ENCODE data around the gene ATP13A4.

DNA sequence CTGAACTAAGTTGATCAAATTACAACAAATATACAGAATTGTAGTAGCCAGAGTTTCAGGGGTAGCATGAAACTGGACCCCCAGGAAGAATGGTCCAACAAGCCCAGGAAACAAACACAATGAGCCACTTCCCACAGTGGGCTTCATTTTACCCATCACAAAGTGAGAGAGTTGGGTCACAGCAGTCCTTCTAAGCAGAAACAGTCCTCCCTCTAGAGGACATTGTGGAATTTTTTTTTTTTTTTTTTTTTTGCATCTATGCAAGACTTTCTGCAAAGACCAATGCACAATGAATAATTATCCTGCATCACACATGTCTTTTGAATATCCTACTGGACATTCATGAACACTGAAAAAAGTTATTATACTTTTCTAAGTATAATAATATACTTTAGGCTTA is 102.4 kb downstream of the ATP13A4 start:
- TF ChIP-seq, protein P1, sequence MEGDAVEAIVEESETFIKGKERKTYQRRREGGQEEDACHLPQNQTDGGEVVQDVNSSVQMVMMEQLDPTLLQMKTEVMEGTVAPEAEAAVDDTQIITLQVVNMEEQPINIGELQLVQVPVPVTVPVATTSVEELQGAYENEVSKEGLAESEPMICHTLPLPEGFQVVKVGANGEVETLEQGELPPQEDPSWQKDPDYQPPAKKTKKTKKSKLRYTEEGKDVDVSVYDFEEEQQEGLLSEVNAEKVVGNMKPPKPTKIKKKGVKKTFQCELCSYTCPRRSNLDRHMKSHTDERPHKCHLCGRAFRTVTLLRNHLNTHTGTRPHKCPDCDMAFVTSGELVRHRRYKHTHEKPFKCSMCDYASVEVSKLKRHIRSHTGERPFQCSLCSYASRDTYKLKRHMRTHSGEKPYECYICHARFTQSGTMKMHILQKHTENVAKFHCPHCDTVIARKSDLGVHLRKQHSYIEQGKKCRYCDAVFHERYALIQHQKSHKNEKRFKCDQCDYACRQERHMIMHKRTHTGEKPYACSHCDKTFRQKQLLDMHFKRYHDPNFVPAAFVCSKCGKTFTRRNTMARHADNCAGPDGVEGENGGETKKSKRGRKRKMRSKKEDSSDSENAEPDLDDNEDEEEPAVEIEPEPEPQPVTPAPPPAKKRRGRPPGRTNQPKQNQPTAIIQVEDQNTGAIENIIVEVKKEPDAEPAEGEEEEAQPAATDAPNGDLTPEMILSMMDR (IDR thresholded peaks at IDR 0.05), result no peak
- TF ChIP-seq POLR2A (IDR thresholded peaks at IDR 0.05), result no peak
